Renal cortex interstitium (tissue), 11 donors: Measurements from ENCODE around the gene CKMT1A. TPM values are rescaled to one million over a fixed set of nuclear protein-coding genes. Genes with fewer than 3 reads are reported as not detected.

Experiments
- DNase-seq, 11 donors: peaks; one replicate each; pipeline ENCODE4 v3.0.0-alpha.2; 2013; ENCODE audit warnings: low read depth in 9 of 11, low spot score in 4 of 11; ENCODE audit errors: extremely low read depth in 1 of 11
- polyA plus RNA-seq, 3 donors: library from polyadenylated mRNA; unstranded; fragments of 120-200 nt; gene quantifications; one replicate each; pipeline ENCODE4 v1.2.1, GENCODE V29; 2013; ENCODE audit not compliant: insufficient read length in 3 of 3

CKMT1A gene
- polyA plus RNA-seq, 3 donors, result 1.6 to 3.7 (median 2.3) TPM

- DNase-seq, result no peak
Observed at GRCh38 chr15:43735416-43735815, 41.8 kb downstream of the CKMT1A start.

GRCh38 chr15:43746245-43746902 lies 52.7 kb downstream of the CKMT1A start, which contains the start of gene PDIA3:
PDIA3 (plus strand) TSS chr15:43746438; CDS start chr15:43746540, 102 bp downstream.
- DNase-seq, result peak; percentile 79 to 91 (median 89)

- peak in 10 of 11 donors; percentile 4 to 32 (median 15) for DNase-seq
Observed at GRCh38 chr15:43746903-43747309, 53.2 kb downstream of the CKMT1A start.

- DNase-seq, result no peak
Observed at GRCh38 chr15:43748376-43748775, 54.7 kb downstream of the CKMT1A start.

Other genes starting within 250 kb of the CKMT1A start
- gene TP53BP1, start 200.7 kb upstream of the CKMT1A start, polyA plus RNA-seq, result 10 to 100 TPM; 78.3 to 99.5 (median 85.6) TPM
- 1 to 10 TPM; 6.6 to 10.0 (median 7.8) TPM for gene MAP1A, start 176.3 kb upstream of the CKMT1A start, polyA plus RNA-seq
- 10 to 100 TPM; 21.8 to 29.1 (median 27.3) TPM for gene PPIP5K1, start 103.7 kb upstream of the CKMT1A start, polyA plus RNA-seq
- gene CKMT1B, start 99.8 kb upstream of the CKMT1A start, polyA plus RNA-seq, result 1 to 10 TPM; 1.4 to 3.8 (median 2.3) TPM
- 1 to 10 TPM in 2 of 3 donors, under 1 TPM in 1; 0.59 to 1.6 (median 1.4) TPM for gene STRC, start 75.1 kb upstream of the CKMT1A start, polyA plus RNA-seq
- gene CATSPER2, start 45.0 kb upstream of the CKMT1A start, polyA plus RNA-seq, result 1 to 10 TPM; 4.3 to 9.7 (median 5.2) TPM
- gene PDIA3, start 52.6 kb downstream of the CKMT1A start, polyA plus RNA-seq, result 100 to 1,000 TPM; 527 to 619 (median 615) TPM
- 1 to 10 TPM; 2.9 to 4.2 (median 3.3) TPM for gene ELL3, start 83.1 kb downstream of the CKMT1A start, polyA plus RNA-seq
- 100 to 1,000 TPM; 579 to 694 (median 641) TPM for gene SERF2, start 98.5 kb downstream of the CKMT1A start, polyA plus RNA-seq
- under 1 TPM; 0.20 to 0.49 (median 0.24) TPM for gene SERINC4, start 106.4 kb downstream of the CKMT1A start, polyA plus RNA-seq
- 10 to 100 TPM in 2 of 3 donors, 1 to 10 TPM in 1; 10.0 to 25.8 (median 10.9) TPM for gene HYPK, start 106.7 kb downstream of the CKMT1A start, polyA plus RNA-seq
- 10 to 100 TPM; 59.0 to 73.7 (median 69.7) TPM for gene MFAP1, start 130.8 kb downstream of the CKMT1A start, polyA plus RNA-seq
- 10 to 100 TPM; 12.2 to 18.1 (median 16.7) TPM for gene WDR76, start 133.1 kb downstream of the CKMT1A start, polyA plus RNA-seq